ENCODE results near the gene RABGAP1L. TPM values are rescaled to one million over a fixed set of nuclear protein-coding genes. Genes with fewer than 3 reads are reported as not detected.
"Not testable (repeated sequence)": the region's sequence is repeated elsewhere in the genome, so short reads cannot be mapped to it uniquely, and the experiment has no call there.

RABGAP1L gene
- total RNA-seq, 4 donors from 2014 or later, result 42.4 to 74.5 (median 49.1) TPM

DNA sequence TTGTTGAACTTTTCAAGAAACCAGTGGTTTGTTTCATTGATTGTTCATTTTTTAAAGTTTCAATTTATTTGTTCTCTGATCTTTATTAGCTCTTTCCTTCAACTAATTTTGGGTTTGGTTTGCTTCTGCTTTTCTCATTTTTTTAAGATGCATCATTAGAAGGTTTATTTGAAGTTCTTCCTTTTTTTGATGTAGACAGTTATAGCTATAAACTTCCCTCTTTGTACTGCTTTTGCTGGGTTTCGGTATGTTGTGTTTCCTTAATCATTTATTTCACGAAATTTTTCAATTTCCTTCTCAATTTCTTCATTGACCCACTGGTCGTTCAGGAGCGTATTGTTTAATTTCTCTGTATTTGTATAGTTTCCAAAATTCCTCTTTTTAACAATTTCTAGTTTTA is 155.1 kb downstream of the RABGAP1L start:
- no peak for DNase-seq (ENCODE audit: low spot score in 2 of 2)
- no peak for TF ChIP-seq EP300 (IDR thresholded peaks at IDR 0.05)
- no peak for TF ChIP-seq POLR2A (IDR thresholded peaks at IDR 0.05)
- TF ChIP-seq, protein P1, sequence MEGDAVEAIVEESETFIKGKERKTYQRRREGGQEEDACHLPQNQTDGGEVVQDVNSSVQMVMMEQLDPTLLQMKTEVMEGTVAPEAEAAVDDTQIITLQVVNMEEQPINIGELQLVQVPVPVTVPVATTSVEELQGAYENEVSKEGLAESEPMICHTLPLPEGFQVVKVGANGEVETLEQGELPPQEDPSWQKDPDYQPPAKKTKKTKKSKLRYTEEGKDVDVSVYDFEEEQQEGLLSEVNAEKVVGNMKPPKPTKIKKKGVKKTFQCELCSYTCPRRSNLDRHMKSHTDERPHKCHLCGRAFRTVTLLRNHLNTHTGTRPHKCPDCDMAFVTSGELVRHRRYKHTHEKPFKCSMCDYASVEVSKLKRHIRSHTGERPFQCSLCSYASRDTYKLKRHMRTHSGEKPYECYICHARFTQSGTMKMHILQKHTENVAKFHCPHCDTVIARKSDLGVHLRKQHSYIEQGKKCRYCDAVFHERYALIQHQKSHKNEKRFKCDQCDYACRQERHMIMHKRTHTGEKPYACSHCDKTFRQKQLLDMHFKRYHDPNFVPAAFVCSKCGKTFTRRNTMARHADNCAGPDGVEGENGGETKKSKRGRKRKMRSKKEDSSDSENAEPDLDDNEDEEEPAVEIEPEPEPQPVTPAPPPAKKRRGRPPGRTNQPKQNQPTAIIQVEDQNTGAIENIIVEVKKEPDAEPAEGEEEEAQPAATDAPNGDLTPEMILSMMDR (IDR thresholded peaks at IDR 0.05), result no peak
- no peaks in the 10 kb centered on the region for H3K4me1 ChIP-seq
- 88 to 92% methylated on average over 4 of the region's 4 CpGs for WGBS, 2 donors
- H3K27ac ChIP-seq, result no peak overlapping the region
- no peak overlapping the region for H3K4me3 ChIP-seq
- peaks cover 0 to 46% (median 17%) of the 10 kb centered on the region in 4 donors for H3K9me3 ChIP-seq
- H3K36me3 ChIP-seq, result peaks cover 0 to 60% (median 0%) of the 10 kb centered on the region in 3 donors
- no peaks in the 10 kb centered on the region for H3K27me3 ChIP-seq

DNA sequence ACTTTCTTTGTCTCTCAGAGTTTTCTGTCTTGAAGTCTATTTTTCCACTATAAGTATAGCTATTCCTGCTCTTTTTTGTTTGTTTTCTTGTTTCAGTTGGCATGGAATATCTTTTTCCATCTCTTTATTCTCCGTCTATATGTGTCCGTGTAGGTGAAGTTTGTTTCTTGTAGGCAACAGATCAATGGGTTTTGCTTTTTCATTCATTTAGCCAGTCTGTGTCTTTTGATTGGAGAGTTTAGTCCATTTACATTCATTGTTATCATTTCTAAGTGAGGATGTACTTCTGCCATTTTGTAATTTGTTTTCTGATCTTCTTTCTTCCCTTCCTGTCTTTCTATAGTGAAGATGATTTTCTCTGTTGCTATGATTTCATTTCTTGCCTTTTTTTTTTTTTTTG is 155.9 kb downstream of the RABGAP1L start:
- Histone ChIP-seq H3K4me1 (no peaks in the 10 kb centered on the region), H3K27me3 (no peaks in the 10 kb centered on the region), H3K9me3 (peaks cover 0 to 41% (median 17%) of the 10 kb centered on the region in 4 donors), H3K4me3 (no peak overlapping the region), H3K27ac (no peak overlapping the region), H3K36me3 (peaks cover 0 to 64% (median 0%) of the 10 kb centered on the region in 3 donors)
- DNase-seq (ENCODE audit: low spot score in 2 of 2), result no peak
- TF ChIP-seq, protein P1 (IDR thresholded peaks at IDR 0.05), result no peak
- TF ChIP-seq POLR2A (IDR thresholded peaks at IDR 0.05) (no peak), EP300 (IDR thresholded peaks at IDR 0.05) (no peak)
- WGBS, 2 donors, result 94 to 98% methylated on average over 2 of the region's 2 CpGs

DNA sequence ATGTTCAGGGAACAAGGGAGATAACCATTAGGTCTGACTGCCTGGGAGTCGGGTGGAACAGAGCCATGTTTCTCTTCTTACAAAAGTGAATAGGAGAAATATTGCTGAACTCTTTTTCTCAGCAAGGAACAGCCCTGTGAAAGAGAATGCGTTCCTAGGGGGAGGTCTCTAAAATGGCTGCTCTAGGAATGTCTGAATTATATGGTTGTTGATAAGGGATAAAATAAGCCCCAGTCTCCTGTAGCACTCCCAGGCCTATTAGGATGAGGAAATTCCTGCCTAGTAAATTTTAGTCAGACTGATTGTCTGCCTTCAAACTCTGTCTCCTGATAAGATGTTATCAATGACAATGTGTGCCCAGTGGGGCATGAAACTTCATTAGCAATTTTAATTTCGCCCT is 161.6 kb downstream of the RABGAP1L start:
- peaks cover 0 to 56% (median 0%) of the 10 kb centered on the region in 3 donors for H3K36me3 ChIP-seq
- H3K4me3 ChIP-seq; DNase-seq (ENCODE audit: low spot score in 2 of 2); H3K27me3 ChIP-seq; H3K27ac ChIP-seq; H3K4me1 ChIP-seq: not testable (repeated sequence)
- peaks cover 0 to 24% (median 9%) of the 10 kb centered on the region in 4 donors for H3K9me3 ChIP-seq
- WGBS, 2 donors, result 96 to 98% methylated on average over 3 of the region's 3 CpGs

DNA sequence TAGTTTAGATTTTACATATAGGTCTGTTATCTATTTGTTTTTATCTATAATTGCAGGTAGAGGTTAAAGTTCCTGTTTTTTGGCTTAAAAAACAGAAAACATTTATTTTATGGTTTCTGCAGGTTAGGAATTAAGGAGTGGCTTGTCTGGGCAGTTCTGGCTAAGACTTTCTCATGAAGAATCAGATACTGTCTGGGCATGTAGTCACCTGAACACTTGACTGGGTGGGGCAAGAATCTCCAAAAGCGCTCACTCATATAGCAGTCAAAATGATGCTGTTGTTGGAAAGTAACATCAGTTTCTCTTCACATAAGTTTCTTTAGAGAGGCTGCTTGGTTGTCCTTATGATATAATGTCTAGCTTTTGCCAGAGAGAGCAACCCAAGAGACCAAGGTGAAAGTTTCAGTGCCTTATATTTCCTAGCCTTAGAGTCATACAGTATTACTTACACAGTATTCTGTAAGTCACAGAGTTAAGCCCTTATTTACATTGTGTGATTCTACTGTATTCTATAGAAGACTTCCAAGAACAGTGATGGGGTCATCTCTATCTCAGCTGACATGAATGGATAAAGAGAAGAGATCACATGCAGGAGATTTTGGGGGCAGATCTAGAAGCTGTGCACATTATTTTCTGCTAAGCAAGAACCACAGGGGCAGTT is 163.0 kb downstream of the RABGAP1L start:
- H3K27ac ChIP-seq, result no peak overlapping the region
- DNase-seq (ENCODE audit: low spot score in 2 of 2), result no peak
- no peaks in the 10 kb centered on the region for H3K27me3 ChIP-seq
- peaks cover 0 to 44% (median 0%) of the 10 kb centered on the region in 3 donors for H3K36me3 ChIP-seq
- no peak overlapping the region for H3K4me3 ChIP-seq
- peaks cover 0 to 26% (median 8%) of the 10 kb centered on the region in 4 donors for H3K9me3 ChIP-seq
- TF ChIP-seq, protein P1 (IDR thresholded peaks at IDR 0.05), result no peak
- TF ChIP-seq POLR2A (IDR thresholded peaks at IDR 0.05), result no peak
- no peak for TF ChIP-seq EP300 (IDR thresholded peaks at IDR 0.05)
- H3K4me1 ChIP-seq, result no peaks in the 10 kb centered on the region
- 97 to 100% methylated on average over 1 of the region's 1 CpG for WGBS, 2 donors

DNA sequence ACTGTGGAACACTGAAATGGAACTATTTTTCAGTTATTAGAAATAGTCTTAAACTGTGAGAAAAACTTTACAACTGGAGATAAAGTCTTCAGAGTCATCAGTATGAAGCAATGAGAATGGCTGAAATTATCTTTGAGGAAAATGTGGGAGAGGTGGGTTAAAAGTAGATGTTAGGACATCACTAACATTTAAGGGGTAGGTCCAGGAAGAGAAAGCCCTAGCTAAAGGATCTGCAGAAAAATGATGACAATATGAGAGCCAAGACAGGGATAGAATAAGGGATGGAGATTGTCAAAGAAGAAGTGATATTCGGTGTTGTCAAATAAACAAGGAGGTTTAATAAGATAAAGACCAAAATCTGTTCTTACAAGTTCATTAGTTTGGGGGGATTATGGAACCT is 165.2 kb downstream of the RABGAP1L start:
- 97% methylated on average over 1 of the region's 1 CpG for WGBS, 2 donors
- TF ChIP-seq POLR2A (IDR thresholded peaks at IDR 0.05) (no peak), EP300 (IDR thresholded peaks at IDR 0.05) (no peak)
- TF ChIP-seq, protein P1 (IDR thresholded peaks at IDR 0.05), result no peak
- H3K27ac ChIP-seq, result no peak overlapping the region
- H3K27me3 ChIP-seq, result no peaks in the 10 kb centered on the region
- H3K36me3 ChIP-seq, result peaks cover 0 to 34% (median 0%) of the 10 kb centered on the region in 3 donors
- peaks cover 0 to 28% (median 8%) of the 10 kb centered on the region in 4 donors for H3K9me3 ChIP-seq
- H3K4me1 ChIP-seq, result no peaks in the 10 kb centered on the region
- H3K4me3 ChIP-seq, result no peak overlapping the region
- DNase-seq (ENCODE audit: low spot score in 2 of 2), result no peak
